Activated naive CD4-positive, alpha-beta T cell treated with anti-CD3 and anti-CD28 coated beads, Interleukin-2, amount 50 U/mL, for 72 hours (primary cell): ENCODE data around the gene FGF8. TPM values are rescaled to one million over a fixed set of nuclear protein-coding genes. Genes with fewer than 3 reads are reported as not detected.

Source experiments
- ATAC-seq, 2 donors: fragments of 150-1000 bp; cut with Tn5 transposase; 2 replicates each; pipeline ENCODE4 v1.10.0; 2021; ENCODE audit warnings: mild to moderate bottlenecking in 2 of 2, moderate library complexity in 2 of 2
- DNase-seq, 2 donors: peaks; one replicate each; pipeline ENCODE4 v3.0.0; 2021 to 2022; ENCODE audit warnings: low spot score in 2 of 2
- H3K27ac Mint-ChIP-seq, 2 donors: one replicate each; pipeline ENCODE4 v1.8.0; 2022; ENCODE audit warnings: mild to moderate bottlenecking in 2 of 2, mixed read lengths in 2 of 2
- H3K36me3 Mint-ChIP-seq, 2 donors: one replicate each; pipeline ENCODE4 v1.8.0; 2022; ENCODE audit warnings: mixed read lengths in 2 of 2
- H3K9me3 Mint-ChIP-seq, 2 donors: one replicate each; pipeline ENCODE4 v1.8.0; 2022; ENCODE audit warnings: mixed read lengths in 2 of 2
- total RNA-seq, 2 donors: library from RNA; stranded (reverse); gene quantifications; one replicate each; pipeline ENCODE4 v1.2.3, GENCODE V29; 2022

FGF8 gene
- total RNA-seq, 2 donors from 2014 or later: not detected

DNA sequence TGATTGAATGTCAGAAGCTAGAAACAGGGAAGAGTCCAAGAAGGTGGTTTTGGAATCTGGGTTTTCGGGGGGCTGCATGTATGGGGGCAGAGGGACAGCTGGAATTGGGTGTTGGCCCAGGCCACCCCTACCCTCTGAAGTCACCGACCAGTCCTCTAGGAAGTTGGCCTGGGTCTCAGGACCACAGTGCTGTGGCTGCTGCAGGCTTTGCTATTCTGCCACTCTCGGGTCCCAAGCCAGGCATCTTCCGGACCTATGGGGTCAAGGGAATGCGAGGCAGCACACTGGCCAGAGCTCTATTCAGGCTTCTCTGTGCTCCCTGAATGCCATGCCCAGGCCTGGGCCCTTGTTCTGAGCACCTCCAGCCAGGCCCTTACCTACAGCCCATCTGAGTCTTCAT, 13.2 kb downstream of the FGF8 start:
- H3K9me3 Mint-ChIP-seq: no peaks in the 10 kb centered on the region
- no peak overlapping the region for H3K27ac Mint-ChIP-seq
- H3K36me3 Mint-ChIP-seq: no peaks in the 10 kb centered on the region
- DNase-seq (no peak), ATAC-seq (no peak)

DNA sequence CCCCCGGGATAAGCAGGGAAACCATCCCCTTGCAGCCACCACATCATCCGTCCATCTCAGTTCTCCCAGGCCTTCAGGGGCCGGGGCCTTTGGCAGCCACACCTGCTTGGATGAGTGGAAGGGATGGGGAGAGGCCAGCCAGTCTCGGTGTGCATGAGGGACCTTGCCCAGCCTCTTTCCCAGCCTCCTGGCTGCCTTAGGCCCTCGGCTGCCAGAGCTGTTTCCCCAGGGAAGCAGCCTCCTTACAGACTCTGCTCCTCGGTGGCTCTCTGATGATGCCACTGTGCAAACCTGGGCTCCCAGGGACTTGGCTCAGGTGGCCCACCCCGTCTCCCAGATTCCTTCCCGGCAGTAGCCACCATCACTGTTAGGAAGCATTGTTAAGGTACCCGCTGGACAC, 14.7 kb downstream of the FGF8 start:
- Mint-ChIP-seq H3K36me3 (no peaks in the 10 kb centered on the region), H3K9me3 (no peaks in the 10 kb centered on the region), H3K27ac (no peak overlapping the region)
- ATAC-seq: no peak
- DNase-seq: no peak

DNA sequence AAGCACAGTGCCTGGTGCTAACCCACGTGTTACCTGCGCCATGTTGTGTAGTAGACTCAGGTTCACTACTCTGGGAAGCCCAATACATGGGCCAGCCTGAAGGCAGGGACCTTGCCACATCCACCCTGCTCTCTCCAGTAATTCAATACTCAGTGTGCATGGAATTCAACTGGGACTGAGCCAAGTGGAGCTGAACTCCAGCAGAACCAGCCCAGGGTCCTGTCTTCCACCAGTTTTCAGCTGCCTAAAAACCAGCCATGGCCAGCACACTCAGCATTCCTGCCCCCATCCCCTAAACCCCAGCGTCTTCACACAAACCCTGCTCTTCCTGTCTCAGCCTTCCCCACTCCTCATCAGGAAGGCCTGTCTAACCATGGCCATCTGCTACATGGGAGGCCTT, 15.4 kb downstream of the FGF8 start:
- H3K36me3 Mint-ChIP-seq: no peaks in the 10 kb centered on the region
- no peak for ATAC-seq
- H3K9me3 Mint-ChIP-seq: no peaks in the 10 kb centered on the region
- H3K27ac Mint-ChIP-seq: no peak overlapping the region
- DNase-seq: no peak

DNA sequence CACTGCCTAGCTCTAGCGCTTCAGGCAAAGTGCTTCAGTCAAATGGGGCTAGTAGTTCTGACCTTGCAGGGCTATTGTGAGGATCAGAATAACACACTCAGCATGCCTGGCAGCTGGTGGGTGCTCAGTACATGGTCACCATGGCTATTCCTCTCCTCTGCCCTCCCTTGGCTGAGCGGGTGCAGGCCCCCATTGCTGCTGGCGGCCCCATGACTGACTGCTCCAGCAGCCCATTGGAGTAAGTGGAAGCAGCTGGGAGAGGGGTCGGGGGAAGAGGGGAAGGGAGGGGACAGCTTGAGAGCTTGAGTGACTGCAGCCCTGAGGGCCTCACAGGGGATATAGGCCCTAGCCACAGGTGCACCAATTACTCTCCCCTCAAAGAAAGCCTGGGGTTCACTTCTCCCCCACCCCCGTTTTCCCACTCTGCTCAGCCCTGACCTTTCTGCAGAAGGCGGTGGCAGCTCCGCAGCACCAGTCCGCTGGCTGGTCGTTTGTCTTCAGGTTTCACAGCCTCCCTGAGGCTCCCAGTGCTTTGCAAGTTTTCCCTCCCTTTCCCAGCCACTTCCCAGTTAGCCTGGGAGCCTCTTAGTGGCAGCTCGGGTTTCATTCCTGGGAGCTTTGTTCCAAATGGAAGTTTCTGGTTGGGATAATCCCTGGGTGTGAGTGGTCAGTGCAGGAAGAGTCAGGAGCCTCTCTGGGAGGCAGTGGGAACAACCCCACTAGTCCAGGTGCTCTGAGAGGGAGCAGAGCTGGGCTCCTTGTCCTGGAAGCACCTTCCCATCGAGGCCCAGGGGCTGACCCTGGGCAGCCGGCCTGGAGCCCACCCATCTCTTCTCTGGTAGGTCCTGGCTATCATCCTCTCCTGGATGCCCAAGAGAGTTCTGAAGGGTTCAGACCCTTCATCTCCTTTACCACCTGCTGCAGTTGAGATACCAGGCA, 16.3 kb downstream of the FGF8 start:
- no peaks in the 10 kb centered on the region for H3K36me3 Mint-ChIP-seq
- no peak overlapping the region for H3K27ac Mint-ChIP-seq
- DNase-seq (no peak), ATAC-seq (no peak)
- no peaks in the 10 kb centered on the region for H3K9me3 Mint-ChIP-seq

GRCh38 chr10:101758858-101759257, 17.1 kb downstream of the FGF8 start:
- ATAC-seq: no peak
- Mint-ChIP-seq H3K36me3 (no peaks in the 10 kb centered on the region), H3K27ac (no peak overlapping the region), H3K9me3 (no peaks in the 10 kb centered on the region)
- DNase-seq: no peak

DNA sequence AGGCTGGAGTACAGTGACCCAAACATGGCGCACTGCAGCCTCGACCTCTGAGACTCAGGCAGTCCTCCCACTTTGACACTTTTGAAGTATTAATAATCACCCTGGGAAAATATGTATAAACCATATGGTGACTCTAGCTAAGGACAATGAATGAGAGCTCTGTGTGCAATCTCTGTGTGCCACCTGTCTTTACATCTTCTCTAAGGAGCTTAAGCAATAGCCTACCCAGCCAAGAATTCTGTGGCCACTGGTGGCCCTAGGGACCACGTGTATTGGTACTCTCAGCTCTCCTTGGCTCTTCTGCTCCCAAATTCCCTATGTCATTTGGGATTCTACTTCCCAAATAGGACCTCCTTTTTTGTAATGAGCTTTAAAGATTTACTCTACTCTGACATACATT, 23.7 kb downstream of the FGF8 start:
- no peaks in the 10 kb centered on the region for H3K9me3 Mint-ChIP-seq
- no peak overlapping the region for H3K27ac Mint-ChIP-seq
- ATAC-seq (no peak), DNase-seq (no peak)
- H3K36me3 Mint-ChIP-seq: no peaks in the 10 kb centered on the region

DNA sequence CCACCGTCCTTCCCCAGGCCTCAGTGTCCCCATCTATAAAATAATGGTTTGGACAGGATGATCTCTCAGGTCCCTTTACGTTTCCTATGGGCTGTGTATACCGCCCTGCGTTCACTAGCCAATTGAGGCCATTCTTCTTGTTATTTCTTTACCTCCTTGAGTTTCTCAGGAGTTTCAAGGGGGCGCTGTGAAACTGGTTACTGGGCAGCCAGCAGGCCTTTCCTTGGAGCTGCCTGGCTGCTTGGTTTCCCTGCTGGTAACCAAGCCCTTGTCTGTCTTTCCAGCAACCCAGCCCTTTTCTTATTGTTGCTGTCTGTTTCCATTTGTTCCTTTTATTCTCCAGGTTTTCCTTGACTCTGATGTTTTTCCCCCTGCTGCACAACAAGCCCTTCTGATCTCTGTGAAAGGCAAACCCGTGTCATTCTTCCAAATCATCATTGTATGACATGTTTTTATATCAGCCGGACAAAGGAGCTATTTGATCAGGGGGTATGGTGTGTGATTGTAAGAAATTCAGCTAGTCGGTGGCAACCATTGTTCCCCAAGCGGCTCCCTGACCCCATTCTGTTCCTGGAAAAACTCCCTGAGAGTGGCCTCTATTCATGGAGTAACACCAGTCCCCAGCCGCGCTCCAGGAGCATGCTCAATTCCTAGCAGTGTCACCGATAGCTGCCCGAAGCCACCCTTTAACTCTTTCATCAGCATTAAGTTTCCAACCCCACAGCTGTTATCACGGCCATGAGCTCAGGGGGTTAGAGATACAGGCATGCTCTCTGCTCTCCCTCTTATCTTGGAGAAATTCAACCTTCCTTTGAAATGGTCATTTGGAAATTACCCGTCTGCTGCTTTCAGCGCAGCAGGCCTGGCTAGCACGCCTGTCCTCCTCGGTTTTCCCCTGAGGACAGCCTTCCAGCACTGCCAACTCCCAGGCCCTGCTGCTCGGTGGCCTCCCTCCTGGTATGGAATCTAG, 26.6 kb downstream of the FGF8 start:
- no peaks in the 10 kb centered on the region for H3K9me3 Mint-ChIP-seq
- H3K27ac Mint-ChIP-seq: no peak overlapping the region
- DNase-seq: no peak
- no peak for ATAC-seq
- no peaks in the 10 kb centered on the region for H3K36me3 Mint-ChIP-seq

DNA sequence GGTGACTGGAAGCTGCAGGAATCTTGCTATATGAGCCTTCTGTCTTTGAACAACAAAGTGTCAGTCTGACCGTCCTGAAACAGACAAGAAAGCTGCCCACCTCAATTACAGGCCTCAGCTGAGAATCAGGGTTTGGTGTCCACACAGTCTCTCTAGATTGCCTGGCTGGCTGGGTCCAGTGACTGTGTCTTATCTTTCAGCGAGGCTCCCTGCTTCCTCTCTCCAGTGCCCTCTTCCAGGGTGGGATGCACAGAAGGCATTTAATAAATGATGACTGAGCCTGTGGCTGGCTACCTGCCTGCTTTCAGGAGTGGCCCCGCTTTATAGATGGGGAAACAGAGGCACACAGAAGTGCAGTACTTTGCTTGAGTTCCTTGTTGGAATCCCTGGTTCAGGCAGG, 27.4 kb downstream of the FGF8 start:
- H3K9me3 Mint-ChIP-seq: no peaks in the 10 kb centered on the region
- no peak for ATAC-seq
- H3K36me3 Mint-ChIP-seq: no peaks in the 10 kb centered on the region

DNA sequence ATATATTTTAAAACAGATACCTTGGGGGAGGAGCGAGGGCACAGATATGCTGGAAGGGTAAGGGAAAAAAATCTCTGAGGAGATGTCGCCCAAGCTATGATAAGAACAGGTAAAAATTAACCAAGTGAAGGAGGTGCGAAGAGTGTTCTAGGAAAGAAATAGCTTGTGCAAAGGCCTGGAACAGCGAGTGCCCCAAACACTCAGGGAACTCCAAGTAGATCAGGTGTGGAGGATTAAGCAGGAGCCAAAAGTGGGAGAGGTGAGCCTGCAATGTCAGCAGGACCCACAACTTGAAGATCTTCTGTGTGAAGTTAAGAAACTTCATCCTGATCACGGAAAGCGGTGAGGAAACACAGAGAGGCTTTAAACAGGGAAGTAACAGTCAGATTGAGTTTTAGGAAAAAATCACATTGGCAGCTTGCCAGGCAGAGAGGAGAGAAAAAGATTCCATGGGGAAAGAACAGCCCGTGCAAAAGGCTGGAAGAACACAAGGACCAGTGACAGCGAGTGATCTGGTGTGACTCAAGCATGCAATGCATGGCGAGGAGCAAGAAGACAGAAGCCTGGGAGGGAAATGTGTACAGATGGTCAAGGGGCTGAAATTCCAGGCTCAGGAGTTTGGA, 30.7 kb downstream of the FGF8 start:
- H3K9me3 Mint-ChIP-seq: no peaks in the 10 kb centered on the region
- H3K36me3 Mint-ChIP-seq: no peaks in the 10 kb centered on the region
- no peak for ATAC-seq
- H3K27ac Mint-ChIP-seq: no peak overlapping the region
- no peak for DNase-seq

More for the DNA sequence above, 27.4 kb downstream of the FGF8 start:
- H3K27ac Mint-ChIP-seq: no peak overlapping the region
- DNase-seq: no peak

- Mint-ChIP-seq H3K36me3 (no peaks in the 10 kb centered on the region), H3K27ac (no peak overlapping the region), H3K9me3 (no peaks in the 10 kb centered on the region)
- DNase-seq (no peak), ATAC-seq (no peak)
Observed at GRCh38 chr10:101744267-101744666, 31.6 kb downstream of the FGF8 start.

GRCh38 chr10:101741938-101742337, 34.0 kb downstream of the FGF8 start:
- DNase-seq (no peak), ATAC-seq (no peak)
- H3K27ac Mint-ChIP-seq: no peak overlapping the region
- no peaks in the 10 kb centered on the region for H3K9me3 Mint-ChIP-seq
- H3K36me3 Mint-ChIP-seq: no peaks in the 10 kb centered on the region

- DNase-seq: no peak
- Mint-ChIP-seq H3K9me3 (no peaks in the 10 kb centered on the region), H3K27ac (no peak overlapping the region), H3K36me3 (no peaks in the 10 kb centered on the region)
- no peak for ATAC-seq
Observed at GRCh38 chr10:101736666-101737065, 39.2 kb downstream of the FGF8 start.

- Mint-ChIP-seq H3K36me3 (no peaks in the 10 kb centered on the region), H3K9me3 (no peaks in the 10 kb centered on the region), H3K27ac (no peak overlapping the region)
- DNase-seq (no peak), ATAC-seq (no peak)
Observed at GRCh38 chr10:101732096-101732495, 43.8 kb downstream of the FGF8 start.

GRCh38 chr10:101726115-101726387, 49.9 kb downstream of the FGF8 start:
- H3K27ac Mint-ChIP-seq: no peak overlapping the region
- ATAC-seq (no peak), DNase-seq (no peak)
- no peaks in the 10 kb centered on the region for H3K36me3 Mint-ChIP-seq
- H3K9me3 Mint-ChIP-seq: no peaks in the 10 kb centered on the region

DNA sequence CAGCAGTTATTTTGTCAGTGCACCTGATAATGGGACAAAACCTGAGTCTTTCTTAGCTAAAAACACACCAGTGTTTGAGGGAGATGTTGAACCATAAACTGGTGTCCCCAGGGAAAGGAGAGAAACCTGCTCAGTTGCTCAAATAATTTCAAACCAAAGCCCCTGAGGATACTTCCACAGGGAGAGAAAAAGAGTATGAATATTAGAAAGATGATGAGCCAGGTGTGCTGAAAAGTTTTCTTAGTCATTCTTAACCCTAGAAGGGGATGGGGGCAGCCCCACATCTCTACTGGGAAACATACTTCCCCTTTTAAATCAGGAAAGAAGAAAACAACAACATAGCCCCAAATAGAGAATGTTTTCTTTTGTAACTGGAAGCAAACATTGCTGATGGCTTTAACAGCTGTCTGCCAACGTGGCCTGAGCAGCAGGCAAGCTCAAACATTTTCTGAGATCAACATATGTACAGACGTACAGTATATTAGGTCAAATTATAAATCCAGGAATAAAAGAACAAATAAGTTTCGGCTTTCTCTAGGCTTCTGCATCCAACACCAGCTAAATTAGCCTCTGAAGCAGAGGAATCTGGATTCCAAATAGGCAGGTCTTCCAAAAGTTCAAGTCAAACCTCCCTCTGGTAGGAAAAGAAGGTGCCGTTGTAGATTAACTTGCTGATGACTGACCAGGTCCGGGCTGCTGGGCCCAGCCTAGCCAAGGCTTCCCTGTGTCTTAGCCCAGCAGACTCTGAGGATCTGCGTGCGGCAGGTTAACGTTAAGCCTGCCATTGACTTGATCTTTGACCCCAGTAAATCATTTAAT, 50.4 kb downstream of the FGF8 start:
- no peak for ATAC-seq
- H3K36me3 Mint-ChIP-seq: no peaks in the 10 kb centered on the region
- no peak for DNase-seq
- no peak overlapping the region for H3K27ac Mint-ChIP-seq
- no peaks in the 10 kb centered on the region for H3K9me3 Mint-ChIP-seq

- Mint-ChIP-seq H3K9me3 (no peaks in the 10 kb centered on the region), H3K27ac (no peak overlapping the region), H3K36me3 (no peaks in the 10 kb centered on the region)
- ATAC-seq (no peak), DNase-seq (no peak)
Observed at GRCh38 chr10:101724446-101724845, 51.5 kb downstream of the FGF8 start.
